Osteoblast (primary cell): ENCODE data around the gene SIAH2. TPM values are rescaled to one million over a fixed set of nuclear protein-coding genes. Genes with fewer than 3 reads are reported as not detected.

Experiments used
- DNase-seq: peaks from one replicate; pipeline ENCODE4 v3.0.0; 2011; ENCODE audit warnings: low spot score, mixed read lengths; ENCODE audit not compliant: insufficient read length; ENCODE audit errors: missing footprints
- H2AFZ ChIP-seq: 2 replicates; pipeline ENCODE4 v1.6.0; 2011; ENCODE audit warnings: mild to moderate bottlenecking, low read length
- H3K27ac ChIP-seq: 2 replicates; pipeline ENCODE4 v1.5.1; 2011; ENCODE audit warnings: mild to moderate bottlenecking, low read depth, low read length, moderate library complexity
- H3K27me3 ChIP-seq: 2 replicates; pipeline ENCODE4 v1.6.0; 2012; ENCODE audit warnings: mild to moderate bottlenecking, control low read depth, inconsistent platforms, low read length, moderate library complexity; ENCODE audit not compliant: insufficient read depth
- H3K36me3 ChIP-seq: 2 replicates; pipeline ENCODE4 v1.5.1; 2011; ENCODE audit warnings: mild to moderate bottlenecking, low read length, control low read depth, moderate library complexity; ENCODE audit not compliant: insufficient read depth
- H3K4me1 ChIP-seq: 2 replicates; pipeline ENCODE4 v1.5.1; 2011; ENCODE audit warnings: mild to moderate bottlenecking, low read length, control low read depth, moderate library complexity; ENCODE audit not compliant: insufficient read depth
- H3K4me2 ChIP-seq: 2 replicates; pipeline ENCODE4 v1.6.0; 2011; ENCODE audit warnings: mild to moderate bottlenecking, low read length; ENCODE audit not compliant: insufficient read depth
- H3K4me3 ChIP-seq: fragments of 200-600 bp; sonication (generic); 3 replicates; pipeline ENCODE4 v1.5.1; 2012; ENCODE audit warnings: mild to moderate bottlenecking, low read length, inconsistent platforms; ENCODE audit not compliant: insufficient read depth
- H3K79me2 ChIP-seq: 2 replicates; pipeline ENCODE4 v1.6.0; 2012; ENCODE audit warnings: mild to moderate bottlenecking, low read length, control low read depth, inconsistent platforms; ENCODE audit not compliant: insufficient read depth
- H3K9me3 ChIP-seq: 2 replicates; pipeline ENCODE4 v1.5.1; 2011; ENCODE audit warnings: low read depth, low read length, control low read depth
- H4K20me1 ChIP-seq: 2 replicates; pipeline ENCODE4 v1.6.0; 2012; ENCODE audit warnings: mild to moderate bottlenecking, low read length, control low read depth; ENCODE audit not compliant: insufficient read depth
- total RNA-seq: library from RNA; depleted of rRNA; stranded (reverse); fragments of >200 nt; gene quantifications from 2 replicates; pipeline ENCODE4 v1.2.3, GENCODE V29; 2012
- TF ChIP-seq, protein P1 (sequence below): IDR thresholded peaks from 2 replicates; pipeline ENCODE4 v1.5.1; 2011; ENCODE audit warnings: mild to moderate bottlenecking, low read depth, low read length, moderate library complexity; ENCODE audit errors: extremely low read depth

SIAH2 gene
- total RNA-seq, 1 donor = 36.2 TPM

DNA sequence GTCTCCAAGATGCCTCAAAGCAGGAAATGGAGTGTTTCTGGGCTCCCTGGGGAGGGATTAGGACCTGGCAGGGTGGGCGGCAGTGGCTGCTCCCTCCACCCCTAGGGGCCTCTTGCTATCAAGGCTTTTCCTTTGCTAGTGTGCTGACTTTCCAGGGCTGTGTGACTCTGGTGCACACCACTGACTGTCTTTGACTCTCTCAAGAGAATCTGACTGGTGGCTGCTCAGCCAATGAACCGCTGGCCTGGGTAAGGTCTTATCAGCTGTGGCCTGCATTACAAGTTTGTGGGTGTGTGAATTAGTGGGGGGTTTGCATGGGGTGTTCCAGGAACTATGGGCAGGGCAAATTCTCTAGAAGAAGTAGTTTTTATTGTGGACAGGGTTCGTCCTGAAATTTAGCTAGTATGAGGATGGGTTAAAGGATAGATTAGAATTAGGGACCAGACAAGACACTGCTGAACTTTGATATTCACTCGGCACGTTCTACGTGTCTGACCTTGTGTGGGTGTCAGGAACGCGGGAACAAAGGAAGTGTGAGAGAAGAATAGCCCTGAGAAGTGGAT lies 29.5 kb downstream of the SIAH2 start:
- H3K79me2 ChIP-seq = no peaks in the 10 kb centered on the region
- no peak overlapping the region for H3K27ac ChIP-seq
- H3K4me3 ChIP-seq = no peak overlapping the region
- H3K36me3 ChIP-seq = no peaks in the 10 kb centered on the region
- H3K4me1 ChIP-seq = peaks cover 17% of the 10 kb centered on the region
- no peak overlapping the region for H3K4me2 ChIP-seq
- TF ChIP-seq, protein P1, sequence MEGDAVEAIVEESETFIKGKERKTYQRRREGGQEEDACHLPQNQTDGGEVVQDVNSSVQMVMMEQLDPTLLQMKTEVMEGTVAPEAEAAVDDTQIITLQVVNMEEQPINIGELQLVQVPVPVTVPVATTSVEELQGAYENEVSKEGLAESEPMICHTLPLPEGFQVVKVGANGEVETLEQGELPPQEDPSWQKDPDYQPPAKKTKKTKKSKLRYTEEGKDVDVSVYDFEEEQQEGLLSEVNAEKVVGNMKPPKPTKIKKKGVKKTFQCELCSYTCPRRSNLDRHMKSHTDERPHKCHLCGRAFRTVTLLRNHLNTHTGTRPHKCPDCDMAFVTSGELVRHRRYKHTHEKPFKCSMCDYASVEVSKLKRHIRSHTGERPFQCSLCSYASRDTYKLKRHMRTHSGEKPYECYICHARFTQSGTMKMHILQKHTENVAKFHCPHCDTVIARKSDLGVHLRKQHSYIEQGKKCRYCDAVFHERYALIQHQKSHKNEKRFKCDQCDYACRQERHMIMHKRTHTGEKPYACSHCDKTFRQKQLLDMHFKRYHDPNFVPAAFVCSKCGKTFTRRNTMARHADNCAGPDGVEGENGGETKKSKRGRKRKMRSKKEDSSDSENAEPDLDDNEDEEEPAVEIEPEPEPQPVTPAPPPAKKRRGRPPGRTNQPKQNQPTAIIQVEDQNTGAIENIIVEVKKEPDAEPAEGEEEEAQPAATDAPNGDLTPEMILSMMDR = no peak
- H3K9me3 ChIP-seq = no peaks in the 10 kb centered on the region
- DNase-seq = no peak
- H2AFZ ChIP-seq = no peak overlapping the region
- H3K27me3 ChIP-seq = no peaks in the 10 kb centered on the region
- H4K20me1 ChIP-seq = no peaks in the 10 kb centered on the region

DNA sequence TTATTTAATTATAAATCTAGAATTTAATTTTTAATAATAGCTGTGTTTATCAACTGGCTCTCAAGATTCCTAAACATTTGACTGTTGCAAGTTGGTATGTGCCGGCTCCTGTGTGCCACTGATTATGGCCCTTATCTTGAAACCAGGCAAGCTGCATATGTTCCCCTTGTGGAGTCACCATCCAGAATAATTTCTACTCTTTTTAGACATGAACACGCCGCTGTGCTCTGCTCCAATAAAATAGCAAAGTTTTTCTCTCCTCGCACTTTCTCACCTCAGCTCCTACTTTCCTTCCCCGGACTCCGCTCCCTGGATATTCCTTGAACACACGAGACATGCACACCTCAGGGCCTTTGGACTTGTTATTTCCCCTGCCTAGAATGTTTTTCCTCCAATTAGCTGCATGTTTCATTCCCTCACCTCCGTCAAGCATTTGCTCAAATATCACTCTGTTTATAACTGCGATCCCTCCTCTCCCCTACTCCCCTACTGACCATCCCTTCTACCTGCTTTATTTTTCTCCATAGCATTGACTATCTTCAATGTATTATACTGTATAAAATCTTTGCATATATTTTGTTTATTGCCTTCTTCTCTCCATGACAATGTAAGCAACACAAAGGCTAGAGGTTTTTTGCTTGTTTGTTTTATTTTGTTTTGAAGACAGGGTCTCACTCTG lies 33.1 kb downstream of the SIAH2 start:
- no peak overlapping the region for H3K4me2 ChIP-seq
- no peaks in the 10 kb centered on the region for H4K20me1 ChIP-seq
- peaks cover 4% of the 10 kb centered on the region for H3K4me1 ChIP-seq
- no peaks in the 10 kb centered on the region for H3K79me2 ChIP-seq
- no peaks in the 10 kb centered on the region for H3K9me3 ChIP-seq
- no peak overlapping the region for H2AFZ ChIP-seq
- no peaks in the 10 kb centered on the region for H3K36me3 ChIP-seq
- H3K27ac ChIP-seq = no peak overlapping the region
- TF ChIP-seq, protein P1 = no peak
- no peak overlapping the region for H3K4me3 ChIP-seq
- no peak for DNase-seq
- H3K27me3 ChIP-seq = no peaks in the 10 kb centered on the region

DNA sequence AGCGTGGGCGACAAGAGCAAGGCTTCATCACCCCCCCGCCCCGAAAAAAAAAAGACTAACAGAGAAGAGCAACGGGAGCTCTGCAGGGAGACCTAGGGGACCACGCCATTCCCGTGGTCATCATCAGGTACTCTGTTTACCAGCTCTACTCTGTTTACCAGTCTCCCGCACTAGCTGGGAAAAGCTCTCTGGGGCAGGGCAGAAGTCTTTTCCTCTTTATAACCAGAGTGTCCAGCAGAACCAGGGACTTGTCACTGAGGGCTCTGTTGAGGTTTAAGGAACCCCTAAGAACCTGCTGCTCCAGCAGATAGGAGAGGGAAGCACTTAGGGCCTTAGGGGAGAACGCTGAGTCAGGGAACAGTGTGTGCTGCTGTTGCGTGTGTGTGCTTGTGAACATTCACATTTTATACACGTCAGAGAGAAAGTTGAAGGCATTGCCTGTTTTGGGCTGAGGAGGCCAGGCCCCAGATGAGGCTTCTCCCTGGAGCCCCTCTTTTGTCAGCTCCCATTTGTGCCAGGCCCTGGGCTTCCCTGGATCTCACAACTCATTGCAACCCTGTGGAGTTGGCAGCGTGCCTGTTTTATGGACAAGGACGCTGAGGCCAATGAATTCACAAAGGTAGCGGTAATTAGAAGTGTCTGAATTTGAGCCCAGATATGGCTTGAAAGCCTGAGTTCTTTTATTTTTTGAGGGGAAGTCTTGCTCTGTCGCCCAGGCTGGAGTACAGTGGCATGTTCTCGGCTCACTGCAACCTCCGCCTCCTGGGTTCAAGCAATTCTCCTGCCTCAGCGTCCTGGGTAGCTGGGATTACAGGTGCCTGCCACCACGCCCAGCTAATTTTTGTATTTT lies 35.1 kb downstream of the SIAH2 start:
- Histone ChIP-seq H3K27me3 (no peaks in the 10 kb centered on the region), H3K36me3 (no peaks in the 10 kb centered on the region), H3K4me3 (no peak overlapping the region), H3K9me3 (no peaks in the 10 kb centered on the region), H3K4me1 (peaks cover 3% of the 10 kb centered on the region), H2AFZ (no peak overlapping the region), H3K27ac (no peak overlapping the region), H3K4me2 (no peak overlapping the region), H3K79me2 (no peaks in the 10 kb centered on the region), H4K20me1 (no peaks in the 10 kb centered on the region)
- TF ChIP-seq, protein P1 = no peak
- DNase-seq = no peak

DNA sequence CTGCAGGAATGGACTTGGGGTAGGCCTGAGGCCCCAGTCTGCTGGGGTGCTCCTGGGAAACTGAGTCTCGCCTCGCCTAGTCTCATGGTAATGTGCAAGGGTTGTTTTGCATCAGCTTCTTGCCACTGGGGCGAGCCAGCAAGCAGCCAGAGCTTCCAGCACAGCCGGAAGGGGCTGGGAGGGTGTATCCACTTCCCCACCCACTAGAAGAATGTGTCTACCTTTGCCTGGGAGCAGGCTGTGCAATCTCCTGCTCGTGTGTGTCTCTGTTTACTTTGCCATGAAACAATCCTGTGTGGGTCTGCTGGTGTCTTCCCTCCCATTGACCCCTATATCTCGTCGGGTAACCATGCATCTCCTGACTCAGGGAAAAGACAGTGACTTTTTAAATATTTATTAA lies 37.4 kb downstream of the SIAH2 start:
- Histone ChIP-seq H3K9me3 (no peaks in the 10 kb centered on the region), H2AFZ (no peak overlapping the region), H3K27me3 (no peaks in the 10 kb centered on the region), H3K4me1 (peaks cover 9% of the 10 kb centered on the region), H3K36me3 (no peaks in the 10 kb centered on the region), H3K27ac (no peak overlapping the region), H3K79me2 (no peaks in the 10 kb centered on the region), H3K4me2 (no peak overlapping the region), H4K20me1 (no peaks in the 10 kb centered on the region), H3K4me3 (no peak overlapping the region)
- DNase-seq = no peak
- TF ChIP-seq, protein P1 = no peak
